ENCODE results near the gene CREB5. TPM values are rescaled to one million over a fixed set of nuclear protein-coding genes. Genes with fewer than 3 reads are reported as not detected.

The CREB5 gene
- total and polyA plus RNA-seq, 2 of the 8 experiments (the other 6 are each of a cell fraction or from before 2014, with no cell fraction given) = 2.4 to 2.7 TPM

GRCh38 chr7:28753613-28754012, 341.3 kb downstream of the CREB5 start:
- H3K4me2 ChIP-seq (ENCODE audit: insufficient read depth in 1 of 2, low read depth in 2 of 2, low read length in 2 of 2) = no peak overlapping the region
- H3K9ac ChIP-seq (replicated peaks in 1 of 4; ENCODE audit: extremely low read depth in 1 of 4, low read depth in 3 of 4, low read length in 3 of 4) = no peak overlapping the region
- H4K91ac ChIP-seq (replicated peaks; ENCODE audit: insufficient read length, low read length) = no peak overlapping the region
- no peaks in the 10 kb centered on the region for H4K20me1 ChIP-seq (replicated peaks in 1 of 2; ENCODE audit: control insufficient read depth in 1 of 2, insufficient read depth in 2 of 2, low read length in 2 of 2)
- no peak overlapping the region for H3K4ac ChIP-seq (replicated peaks; ENCODE audit: insufficient read length, low read depth, low read length)
- no peak overlapping the region for H2AK5ac ChIP-seq (ENCODE audit: low read depth, low read length)
- no peak overlapping the region for H3K14ac ChIP-seq (ENCODE audit: insufficient read length)
- no peaks in the 10 kb centered on the region for H3K27me3 ChIP-seq (replicated peaks in 1 of 4; ENCODE audit: control insufficient read depth in 3 of 4, extremely low read depth in 1 of 4, insufficient read depth in 3 of 4, low read length in 3 of 4)
- H3K23ac ChIP-seq (ENCODE audit: insufficient read length) = no peak overlapping the region
- H2AFZ ChIP-seq (ENCODE audit: low read length) = no peak overlapping the region
- H3K4me3 ChIP-seq (ENCODE audit: extremely low read depth in 1 of 4, insufficient read depth in 2 of 4, low read depth in 3 of 4, low read length in 4 of 4) = no peak overlapping the region
- H3K79me1 ChIP-seq (ENCODE audit: low read depth, low read length) = no peaks in the 10 kb centered on the region
- H3K56ac ChIP-seq (replicated peaks; ENCODE audit: insufficient read length, low read depth, low read length) = no peak overlapping the region
- no peaks in the 10 kb centered on the region for H3K36me3 ChIP-seq (ENCODE audit: control insufficient read depth in 2 of 4, insufficient read depth in 4 of 4, low read length in 3 of 4)
- CTCF ChIA-PET (ENCODE audit: partially characterized antibody) = interaction anchor here (0.5 to 1.3 kb wide), 3 partner anchors 8 to 1517 kb away, joined by 3 to 4 read pairs (median 3); no protein-coding TSS in a partner anchor
- H3K9me3 ChIP-seq (ENCODE audit: insufficient read depth in 2 of 2, low read depth in 1 of 2, low read length in 1 of 2) = no peaks in the 10 kb centered on the region
- no peak overlapping the region for H2BK120ac ChIP-seq (replicated peaks; ENCODE audit: low read depth, low read length)
- H4K5ac ChIP-seq (ENCODE audit: insufficient read length, low read depth, low read length) = no peak overlapping the region
- no peak overlapping the region for H2BK12ac ChIP-seq (ENCODE audit: low read depth, low read length)
- no peak overlapping the region for H2BK15ac ChIP-seq (ENCODE audit: low read length)
- no peak overlapping the region for H2BK20ac ChIP-seq (ENCODE audit: low read length)
- no peaks in the 10 kb centered on the region for H3K23me2 ChIP-seq (ENCODE audit: low read depth, low read length)
- H3K79me2 ChIP-seq (ENCODE audit: control insufficient read depth in 1 of 2, insufficient read depth in 2 of 2, low read length in 2 of 2) = no peaks in the 10 kb centered on the region
- FAIRE-seq (no peak), DNase-seq (ENCODE audit: low read depth in 1 of 2, low spot score in 2 of 2) (no peak)
- no peak overlapping the region for H3K27ac ChIP-seq (ENCODE audit: low read depth, low read length)
- TF ChIP-seq CBX8 (IDR thresholded peaks at IDR 0.05; ENCODE audit: borderline replicate concordance, low read depth, low read length) = no peak
- no peak for TF ChIP-seq EP300 (IDR thresholded peaks at IDR 0.05; ENCODE audit: borderline replicate concordance in 1 of 2, low read depth in 2 of 2, low read length in 2 of 2)
- TF ChIP-seq GTF2F1 (IDR thresholded peaks at IDR 0.05; ENCODE audit: borderline replicate concordance, low read depth, low read length) = no peak
- no peak for TF ChIP-seq CTBP2 (IDR thresholded peaks at IDR 0.05; ENCODE audit: borderline replicate concordance, insufficient read depth, insufficient read length, low read length)
- no peak for TF ChIP-seq ZNF274 (IDR thresholded peaks at IDR 0.05; ENCODE audit: borderline replicate concordance, extremely low read depth, low read length)
- H2BK5ac ChIP-seq (ENCODE audit: low read depth, low read length) = no peak overlapping the region
- WGBS, 2 experiments (ENCODE audit: extremely low coverage in 1 of 2, insufficient coverage in 1 of 2, insufficient read length in 1 of 2, insufficient replicate concordance in 2 of 2, low coverage in 1 of 2, low lambda C conversion rate in 2 of 2, missing lambda C conversion rate in 1 of 2) = 100% methylated on average over 1 of the region's 1 CpG; no CpG with 5 or more reads in 1 of the 2 experiments
- H3K4me1 ChIP-seq (replicated peaks in 1 of 4; ENCODE audit: control insufficient read depth in 3 of 4, insufficient read depth in 4 of 4, low read length in 3 of 4) = no peaks in the 10 kb centered on the region
- no peak overlapping the region for H3K18ac ChIP-seq (ENCODE audit: extremely low read depth, low read length)
- no peak overlapping the region for H4K8ac ChIP-seq (ENCODE audit: extremely low read depth, insufficient read depth, low read length)
- POLR2A ChIA-PET (ENCODE audit: partially characterized antibody) = no interaction called here
